Keratinocyte (primary cell): ENCODE measurements around the gene CHRNA10. TPM values are rescaled to one million over a fixed set of nuclear protein-coding genes. Genes with fewer than 3 reads are reported as not detected.

Experiments
- DNase-seq: peaks from one replicate; pipeline ENCODE4 v3.0.0-alpha.2; 2011; ENCODE audit warnings: low read depth, missing footprints, low spot score
- FAIRE-seq: peaks from 2 replicates; lab custom pipeline; 2011; peaks lifted over from hg19 to GRCh38; lab: Jason Lieb, UNC
- H2AFZ ChIP-seq: 2 replicates; pipeline ENCODE4 v1.6.0; 2012; ENCODE audit warnings: low read length, control low read depth, inconsistent platforms; ENCODE audit not compliant: control insufficient read depth
- H3K27ac ChIP-seq: 2 replicates; pipeline ENCODE4 v1.5.1; 2011; ENCODE audit warnings: low read length; ENCODE audit not compliant: control insufficient read depth, insufficient read depth
- H3K27me3 ChIP-seq: 3 replicates; pipeline ENCODE4 v1.6.0; 2011; ENCODE audit warnings: low read length; ENCODE audit not compliant: control insufficient read depth, insufficient read depth; ENCODE audit errors: extremely low read depth
- H3K36me3 ChIP-seq, 2 experiments: 2 replicates in 1 of 2; 3 replicates in 1 of 2; pipeline ENCODE4 v1.5.1; 2011; ENCODE audit warnings: low read length in 2 of 2, mild to moderate bottlenecking in 1 of 2; ENCODE audit not compliant: control insufficient read depth in 2 of 2, insufficient read depth in 2 of 2; ENCODE audit errors: extremely low read depth in 1 of 2
- H3K4me1 ChIP-seq: 3 replicates; pipeline ENCODE4 v1.5.1; 2011; ENCODE audit warnings: low read length; ENCODE audit not compliant: control insufficient read depth, insufficient read depth; ENCODE audit errors: extremely low read depth
- H3K4me2 ChIP-seq: 3 replicates; pipeline ENCODE4 v1.6.0; 2011; ENCODE audit warnings: low read depth, low read length; ENCODE audit not compliant: control insufficient read depth, insufficient read depth; ENCODE audit errors: extremely low read depth
- H3K4me3 ChIP-seq, 3 experiments: fragments of 200-600 bp in 1 of 3; sonication (generic) in 1 of 3; 2 replicates in 2 of 3; 3 replicates in 1 of 3; pipeline ENCODE4 v1.5.1; 2011 to 2016; ENCODE audit warnings: low read length in 3 of 3, mild to moderate bottlenecking in 3 of 3, control low read depth in 2 of 3, inconsistent platforms in 1 of 3, low read depth in 1 of 3, mixed read lengths in 1 of 3, mixed run types in 1 of 3, moderate library complexity in 1 of 3; ENCODE audit not compliant: control insufficient read depth in 2 of 3, insufficient read depth in 2 of 3; ENCODE audit errors: extremely low read depth in 1 of 3
- H3K79me2 ChIP-seq: 2 replicates; pipeline ENCODE4 v1.6.0; 2012; ENCODE audit warnings: low read length; ENCODE audit not compliant: control insufficient read depth, insufficient read depth
- H3K9ac ChIP-seq: 3 replicates; pipeline ENCODE4 v1.6.0; 2011; ENCODE audit warnings: low read length; ENCODE audit not compliant: control insufficient read depth, insufficient read depth; ENCODE audit errors: extremely low read depth
- H3K9me1 ChIP-seq: 3 replicates; pipeline ENCODE4 v1.6.0; 2011; ENCODE audit warnings: low read length; ENCODE audit not compliant: control insufficient read depth, insufficient read depth; ENCODE audit errors: extremely low read depth
- H3K9me3 ChIP-seq: 2 replicates; pipeline ENCODE4 v1.5.1; 2012; ENCODE audit warnings: low read depth, low read length; ENCODE audit not compliant: control insufficient read depth
- H4K20me1 ChIP-seq: 3 replicates; pipeline ENCODE4 v1.6.0; 2011; ENCODE audit warnings: low read length; ENCODE audit not compliant: control insufficient read depth, insufficient read depth; ENCODE audit errors: extremely low read depth
- CTCF ChIP-seq, 3 experiments: IDR thresholded peaks in 1 of 3; conservative IDR thresholded peaks in 1 of 3; optimal IDR thresholded peaks in 1 of 3; 2 replicates in 2 of 3; 3 replicates in 1 of 3; pipeline versions ENCODE3 to v1.5.1; 2011; ENCODE audit warnings: low read length in 3 of 3, mild to moderate bottlenecking in 3 of 3, moderate library complexity in 2 of 3, control low read depth in 1 of 3, inconsistent platforms in 1 of 3; ENCODE audit not compliant: insufficient read depth in 2 of 3; ENCODE audit errors: extremely low read depth in 1 of 3
- EZH2 ChIP-seq: IDR thresholded peaks from one replicate; pipeline ENCODE4 v1.6.1; 2012; ENCODE audit warnings: inconsistent platforms, mild to moderate bottlenecking, low read length, moderate library complexity
- dilution Hi-C: fragments of 300-500 bp; cut with MboI; formaldehyde crosslinking; loops from one replicate; pipeline ENCODE4 v1.7.0; 2020; ENCODE audit warnings: low sequenced_read_pairs; ENCODE audit not compliant: extremely low pct_ligation_motif_present
- polyA plus RNA-seq, 5 experiments: library from polyadenylated mRNA; depleted of rRNA in 3 of 5; stranded (reverse) in 3 of 5; stranded (forward) in 1 of 5; unstranded in 1 of 5; fragments of >200 nt; gene quantifications; 1 replicate in 1 of 5; 2 replicates in 3 of 5; 3 replicates in 1 of 5; pipeline versions ENCODE4 v1.2.1 to v1.2.3, GENCODE V29; 2011 to 2012; ENCODE audit warnings: missing spikeins in 2 of 5, low read depth in 1 of 5, low replicate concordance in 1 of 5

Gene CHRNA10
- polyA plus RNA-seq, 1 donor (not counting 4 experiments of a cell fraction or from before 2014, with no cell fraction given) = 0.83 TPM

- Histone ChIP-seq H3K9ac (no peak overlapping the region), H3K9me3 (no peaks in the 10 kb centered on the region), H3K4me1 (no peaks in the 10 kb centered on the region), H3K36me3 (peaks cover 13 to 26% of the 10 kb centered on the region in 2 experiments), H3K27ac (no peak overlapping the region), H3K9me1 (no peaks in the 10 kb centered on the region), H3K4me2 (no peak overlapping the region), H3K79me2 (no peaks in the 10 kb centered on the region), H2AFZ (no peak overlapping the region), H3K4me3 (no peak overlapping the region), H4K20me1 (no peaks in the 10 kb centered on the region), H3K27me3 (no peaks in the 10 kb centered on the region)
- FAIRE-seq (no peak), DNase-seq (no peak)
- TF ChIP-seq EZH2 (no peak), CTCF (optimal IDR thresholded peaks at IDR 0.05 in 1 of 3, IDR thresholded peaks at IDR 0.05 in 1 of 3, conservative IDR thresholded peaks at IDR 0.05 in 1 of 3; ENCODE audit: extremely low read depth in 1 of 3, insufficient read depth in 2 of 3, low read length in 3 of 3) (no peak)
- dilution Hi-C loops = no loop called here
These were observed 36.0 kb upstream of the CHRNA10 start for GRCh38 chr11:3707176-3707575.

GRCh38 chr11:3703383-3703782, 32.2 kb upstream of the CHRNA10 start:
- H3K27me3 ChIP-seq = no peaks in the 10 kb centered on the region
- H3K36me3 ChIP-seq = peaks cover 22 to 40% of the 10 kb centered on the region in 2 experiments
- H3K4me1 ChIP-seq = no peaks in the 10 kb centered on the region
- H3K79me2 ChIP-seq = no peaks in the 10 kb centered on the region
- no peak overlapping the region for H3K27ac ChIP-seq
- TF ChIP-seq CTCF (optimal IDR thresholded peaks at IDR 0.05 in 1 of 3, IDR thresholded peaks at IDR 0.05 in 1 of 3, conservative IDR thresholded peaks at IDR 0.05 in 1 of 3; ENCODE audit: extremely low read depth in 1 of 3, insufficient read depth in 2 of 3, low read length in 3 of 3) = no peak
- H3K9me3 ChIP-seq = no peaks in the 10 kb centered on the region
- FAIRE-seq (no peak), DNase-seq (no peak)
- dilution Hi-C loops = no loop called here
- no peaks in the 10 kb centered on the region for H3K9me1 ChIP-seq
- no peak overlapping the region for H3K4me2 ChIP-seq
- no peak overlapping the region for H3K4me3 ChIP-seq
- H2AFZ ChIP-seq = no peak overlapping the region
- no peak overlapping the region for H3K9ac ChIP-seq
- H4K20me1 ChIP-seq = no peaks in the 10 kb centered on the region
